Hair follicular keratinocyte (primary cell): ENCODE data around the gene GNG2. TPM values are rescaled to one million over a fixed set of nuclear protein-coding genes. Genes with fewer than 3 reads are reported as not detected.

ENCODE experiments used
- total RNA-seq: library from RNA; depleted of rRNA; stranded (reverse); fragments of >200 nt; gene quantifications from 2 replicates; pipeline ENCODE4 v1.2.3, GENCODE V29; 2015

Gene GNG2
- total RNA-seq = 0.27 and 0.55 TPM in 2 replicates

GRCh38 chr14:51860164-51860824 lies at the start of gene GNG2:
TSS of gene GNG2 (plus strand) at chr14:51860612. CDS start at chr14:51950679, 90,067 bp downstream.

DNA sequence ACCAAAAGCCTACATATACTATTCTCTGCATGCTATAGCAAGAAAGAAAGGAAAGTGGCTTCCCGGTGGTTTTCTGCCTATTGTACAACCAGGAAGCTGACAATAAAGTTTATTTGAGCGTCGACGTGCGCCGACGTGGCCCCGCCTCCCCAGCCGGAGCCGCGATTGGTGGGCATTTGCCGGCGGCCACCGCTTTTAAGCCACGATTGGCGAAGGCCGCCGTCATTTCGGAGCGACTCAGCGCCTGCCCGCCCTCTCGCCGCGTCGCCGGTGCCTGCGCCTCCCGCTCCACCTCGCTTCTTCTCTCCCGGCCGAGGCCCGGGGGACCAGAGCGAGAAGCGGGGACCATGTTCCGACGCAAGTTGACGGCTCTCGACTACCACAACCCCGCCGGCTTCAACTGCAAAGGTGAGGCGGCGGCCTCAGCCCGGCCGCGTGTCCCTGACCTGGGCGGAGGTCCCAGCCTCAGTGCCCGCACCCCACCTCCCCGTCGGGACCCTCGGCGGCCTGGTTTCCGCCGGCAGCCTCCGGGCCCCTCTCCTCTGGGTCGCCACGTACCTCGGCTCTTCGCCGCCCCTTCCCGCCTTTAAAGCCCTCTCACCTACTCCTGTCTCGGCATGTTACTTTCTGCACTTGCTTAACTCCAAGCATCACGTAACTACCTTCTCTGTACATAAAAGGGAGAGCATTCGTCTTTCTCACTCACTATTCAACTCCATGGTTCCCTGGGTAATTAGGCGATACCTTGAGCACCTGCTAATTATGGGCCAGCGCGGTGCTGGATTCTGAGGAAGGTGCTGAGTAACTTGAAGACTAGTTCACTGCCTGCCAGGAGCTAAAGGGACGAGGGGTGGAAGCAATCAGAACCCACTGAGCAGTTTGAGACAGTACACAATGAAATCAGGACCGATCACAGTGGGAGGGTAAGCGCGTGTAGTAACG lies 129.2 kb downstream of the GNG2 start, which contains the start of gene RTRAF:
Gene RTRAF, plus strand, starts transcription at position 254 of the 942 bp plus-strand sequence. Its CDS starts 94 bp downstream, at position 348.

Other genes with a start within 250 kb of the GNG2 start
- gene FRMD6, start 208.7 kb upstream of the GNG2 start, total RNA-seq = 77.1 and 111 TPM in 2 replicates
- gene RTRAF, start 128.9 kb downstream of the GNG2 start, total RNA-seq = 73.0 and 82.2 TPM in 2 replicates
- gene NID2, start 208.4 kb downstream of the GNG2 start, total RNA-seq = 0.23 and 1.6 TPM in 2 replicates